HUDEP-2 (cell line): ENCODE measurements around the gene PEX11A.
"Not testable (repeated sequence)": the region's sequence is repeated elsewhere in the genome, so short reads cannot be mapped to it uniquely, and the experiment has no call there.

Experiments
- DNase-seq, 76 experiments: peaks; one replicate each; lab custom pipeline; 2025; ENCODE audit not compliant: unreplicated experiment in 76 of 76; lab: John Stamatoyannopoulos, UW

PEX11A gene, protein sequence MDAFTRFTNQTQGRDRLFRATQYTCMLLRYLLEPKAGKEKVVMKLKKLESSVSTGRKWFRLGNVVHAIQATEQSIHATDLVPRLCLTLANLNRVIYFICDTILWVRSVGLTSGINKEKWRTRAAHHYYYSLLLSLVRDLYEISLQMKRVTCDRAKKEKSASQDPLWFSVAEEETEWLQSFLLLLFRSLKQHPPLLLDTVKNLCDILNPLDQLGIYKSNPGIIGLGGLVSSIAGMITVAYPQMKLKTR

DNA sequence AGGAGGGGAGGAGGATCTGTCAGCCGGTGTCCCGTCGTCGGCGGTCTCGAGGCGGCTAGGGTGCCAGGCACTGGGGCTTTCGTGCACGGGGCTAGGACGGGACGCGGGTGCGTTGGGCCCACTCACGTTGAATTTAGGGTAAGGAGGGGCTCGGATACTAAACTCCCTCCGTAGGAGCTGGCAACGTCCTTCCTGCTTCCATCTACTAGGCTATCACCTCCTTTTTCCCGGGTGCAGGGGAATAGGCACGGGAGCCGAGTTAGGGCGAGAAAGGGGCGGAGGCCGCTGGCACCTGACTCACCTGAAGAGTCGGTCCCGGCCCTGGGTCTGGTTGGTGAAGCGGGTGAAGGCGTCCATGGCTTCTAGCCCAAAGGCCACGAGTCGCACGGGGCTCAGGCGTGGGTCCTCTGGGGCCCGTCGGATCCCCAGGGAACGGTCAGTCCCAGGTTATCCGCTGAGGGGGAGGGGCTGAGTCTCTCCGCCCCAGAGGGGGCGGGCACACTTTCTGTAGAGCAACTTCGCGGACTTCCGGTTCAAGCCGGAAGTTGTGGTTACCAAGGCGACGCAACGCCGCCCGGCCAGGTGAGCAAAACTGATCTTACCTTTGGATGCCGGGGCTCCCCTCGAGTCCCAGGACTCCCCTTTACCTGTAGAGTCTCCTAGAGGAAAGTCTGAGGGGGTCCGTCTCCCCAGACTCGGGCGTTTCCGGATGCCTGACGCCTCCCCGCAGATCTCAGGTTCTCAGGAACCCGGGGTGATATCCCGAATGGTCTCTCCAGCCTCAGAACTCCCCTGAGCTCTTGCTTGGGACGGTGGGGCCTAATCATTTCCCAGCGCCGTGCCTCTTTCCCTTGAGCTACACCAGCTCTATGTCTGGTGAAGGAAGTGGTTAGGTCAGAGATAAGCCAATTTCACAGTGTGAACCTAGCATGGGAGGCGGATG is at the start of gene PEX11A, which contains the start of gene WDR93:
PEX11A (minus strand) TSS at position 479 of the 943 bp plus-strand sequence; CDS start at position 357, 122 bp downstream.
WDR93 (plus strand) TSS at position 536 of the 943 bp plus-strand sequence. CDS start 10,936 bp downstream, outside the sequence.
- peak in 63 of 76 experiments; percentile 5 to 73 (median 50) for DNase-seq

GRCh38 chr15:89740137-89740536 is 49.6 kb upstream of the PEX11A start:
- DNase-seq, result peak in 56 of 76 experiments; percentile 2 to 75 (median 34)

GRCh38 chr15:89735773-89736172 is 45.2 kb upstream of the PEX11A start:
- no peak for DNase-seq

GRCh38 chr15:89732451-89733172 is 42.1 kb upstream of the PEX11A start:
- no peak for DNase-seq

GRCh38 chr15:89731275-89731674 is 40.7 kb upstream of the PEX11A start:
- DNase-seq, result no peak

GRCh38 chr15:89728254-89728653 is 37.7 kb upstream of the PEX11A start:
- DNase-seq, result no peak

DNA sequence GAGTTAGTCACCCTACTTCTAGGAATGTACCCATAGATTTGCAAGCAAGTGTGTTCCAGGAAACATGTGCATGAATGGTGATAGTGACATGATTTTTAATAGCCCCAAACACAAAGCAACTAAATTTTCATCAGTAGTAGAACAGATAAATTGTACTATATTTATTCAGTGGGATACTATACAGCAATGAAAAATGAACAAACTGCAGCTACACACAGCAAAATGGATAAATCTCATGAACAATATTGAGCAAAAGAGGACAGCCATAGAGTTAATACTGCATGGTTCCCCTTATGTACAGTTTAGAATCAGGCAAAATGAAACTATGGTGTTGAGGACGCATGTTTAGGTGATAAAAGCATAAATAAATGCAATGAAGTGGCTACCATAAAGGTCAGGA is 34.5 kb upstream of the PEX11A start:
- DNase-seq, result no peak

- no peak for DNase-seq
Observed at GRCh38 chr15:89724621-89725020, 34.1 kb upstream of the PEX11A start.

GRCh38 chr15:89723031-89723430 is 32.5 kb upstream of the PEX11A start:
- no peak for DNase-seq

DNA sequence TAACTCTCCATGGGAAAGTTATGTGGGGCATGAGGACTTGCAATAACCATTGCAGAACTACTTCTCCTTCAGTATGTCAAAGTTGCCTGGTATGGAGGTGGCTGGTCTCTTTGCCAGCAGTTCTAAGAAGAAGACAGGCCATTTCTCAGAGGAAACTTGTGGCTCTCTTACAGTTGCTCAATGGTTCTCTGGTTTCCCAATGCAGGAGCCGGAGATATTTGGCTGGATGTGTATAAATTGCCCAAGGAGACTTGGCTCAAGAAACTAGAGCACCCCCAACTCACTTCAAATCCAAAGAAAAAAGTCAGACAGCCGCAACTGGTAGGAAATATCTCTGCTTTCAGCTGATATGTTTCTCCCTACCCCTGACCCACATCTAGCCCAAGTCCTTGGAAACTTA is 24.2 kb upstream of the PEX11A start:
- DNase-seq, result no peak

GRCh38 chr15:89707577-89707976 is 17.0 kb upstream of the PEX11A start:
- no peak for DNase-seq

DNA sequence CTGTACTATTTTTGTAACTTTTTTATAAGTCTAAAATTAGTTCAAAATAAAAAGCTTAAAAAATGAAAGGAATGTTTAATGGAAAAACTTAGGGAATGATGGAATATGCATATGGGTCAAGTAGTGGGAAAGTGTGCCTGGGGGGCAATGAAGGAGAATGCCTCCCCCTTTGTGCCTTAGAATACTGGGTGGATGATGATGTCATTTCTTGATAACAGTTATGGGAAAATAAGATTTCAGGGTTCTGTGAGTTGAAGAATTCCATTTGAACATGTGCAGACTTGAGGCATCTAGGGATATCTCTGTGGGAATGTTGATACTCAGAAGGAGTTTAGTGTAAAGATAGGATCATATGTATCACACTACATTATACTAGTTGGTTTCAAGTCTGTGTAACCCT is 13.9 kb upstream of the PEX11A start:
- DNase-seq, result no peak

GRCh38 chr15:89695198-89695597 is 4.6 kb upstream of the PEX11A start:
- DNase-seq, result no peak

GRCh38 chr15:89693696-89694095 is 3.1 kb upstream of the PEX11A start:
- no peak for DNase-seq

DNA sequence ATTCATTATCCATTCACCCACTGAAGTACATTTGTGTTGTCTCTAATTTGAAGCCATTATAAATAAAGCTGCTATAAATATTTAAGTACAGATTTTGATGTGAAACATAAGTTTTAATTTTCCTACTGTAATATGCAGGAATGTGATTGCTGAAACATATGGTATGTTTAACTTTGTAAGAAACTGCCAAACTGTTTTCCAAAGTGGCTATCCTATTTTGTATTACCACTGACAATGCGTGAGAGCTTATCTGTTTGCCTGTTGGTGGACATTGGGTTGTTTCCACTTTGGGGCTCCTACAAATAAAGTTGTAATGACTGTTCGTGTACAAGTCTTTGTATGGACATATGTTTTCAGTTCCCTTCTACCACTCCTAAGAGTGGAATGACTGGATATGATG is 2.5 kb upstream of the PEX11A start:
- no peak for DNase-seq

- DNase-seq, result not testable (repeated sequence)
Observed at GRCh38 chr15:89689930-89690275, 651 bp downstream of the PEX11A start.

GRCh38 chr15:89686522-89686921 is 4.0 kb downstream of the PEX11A start:
- DNase-seq, result no peak

DNA sequence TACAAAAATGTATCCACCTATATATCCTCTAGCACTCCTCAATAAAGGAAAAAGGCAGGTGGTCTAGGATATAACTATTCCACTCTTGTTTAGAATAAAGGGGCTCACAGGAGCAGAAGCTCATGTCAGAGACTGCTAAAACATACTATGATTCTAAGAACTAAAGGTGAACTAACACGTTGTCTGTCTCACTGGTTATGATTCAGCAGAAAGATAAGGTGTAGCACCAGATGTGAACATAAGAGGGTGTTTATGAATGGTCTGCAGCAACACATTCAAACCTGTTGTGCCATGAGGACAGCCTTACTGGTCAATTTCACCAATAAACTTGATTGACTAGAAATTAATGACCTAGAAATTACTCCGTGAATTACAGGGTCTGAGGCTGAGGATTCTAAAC is 4.6 kb downstream of the PEX11A start:
- DNase-seq, result no peak

DNA sequence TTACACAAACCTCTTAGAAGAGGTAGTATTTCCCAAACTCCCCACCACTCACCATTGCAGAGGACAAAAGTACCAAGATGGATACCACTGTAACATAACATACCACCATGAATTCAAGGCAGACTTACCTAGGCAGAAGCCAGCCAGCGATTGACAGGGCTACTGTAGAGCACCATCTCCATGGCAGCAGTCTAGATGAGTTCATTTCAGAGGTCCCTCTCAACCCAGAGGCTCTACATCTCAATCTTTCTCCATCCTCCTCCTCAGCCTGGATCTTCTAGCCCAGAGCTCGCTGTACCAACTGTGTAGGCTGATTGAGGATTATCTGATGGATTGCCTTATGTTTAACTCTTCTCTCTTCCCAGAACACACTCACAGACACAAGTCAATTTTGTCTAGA is 9.4 kb downstream of the PEX11A start:
- DNase-seq, result no peak

GRCh38 chr15:89680282-89680873 is 10.2 kb downstream of the PEX11A start:
- no peak for DNase-seq

DNA sequence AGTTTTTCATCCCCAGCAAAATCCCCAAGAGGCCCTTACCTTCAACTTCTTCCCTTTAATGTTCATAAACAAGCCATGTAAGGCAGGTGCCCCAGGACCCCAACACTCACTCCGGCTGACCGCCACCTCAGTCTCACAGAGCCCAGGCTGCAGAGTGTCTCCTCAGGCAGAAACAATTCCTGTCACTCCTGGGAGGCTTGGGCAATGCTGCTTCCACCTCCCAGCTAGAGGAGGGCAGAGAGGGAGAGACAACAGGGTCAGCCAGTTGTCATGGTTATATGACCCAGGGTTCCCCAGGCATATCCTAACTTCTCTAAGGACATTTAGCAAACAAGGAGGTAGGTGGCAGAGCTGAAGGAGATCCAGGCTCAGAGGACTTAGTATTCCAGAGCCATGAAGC is 11.3 kb downstream of the PEX11A start, which contains the start of gene PLIN1:
PLIN1 (minus strand) TSS at position 156 of the 400 bp plus-strand sequence. CDS start 1,878 bp downstream, outside the sequence.
- DNase-seq, result no peak
